Muscle layer of duodenum (tissue), 2 donors: ENCODE measurements around the gene INTS3.
A peak's percentile ranks its signal among the peaks of the same experiment; 100 is the strongest.

Experiments used
- H3K27ac ChIP-seq: one replicate; pipeline ENCODE4 v1.7.0; 2013; ENCODE audit warnings: mild to moderate bottlenecking, low read length
- H3K27me3 ChIP-seq: one replicate; pipeline ENCODE4 v1.7.0; 2013; ENCODE audit warnings: low read depth, mild to moderate bottlenecking, control low read depth, low read length
- H3K36me3 ChIP-seq, 2 donors: one replicate each; pipeline ENCODE4 v1.7.0; 2013; ENCODE audit warnings: low read length in 2 of 2, control low read depth in 1 of 2, mild to moderate bottlenecking in 1 of 2; ENCODE audit not compliant: insufficient read depth in 2 of 2, control insufficient read depth in 1 of 2
- H3K4me1 ChIP-seq, 2 donors: one replicate each; pipeline ENCODE4 v1.7.0; 2013; ENCODE audit warnings: low read length in 2 of 2, mild to moderate bottlenecking in 2 of 2, control low read depth in 1 of 2, moderate library complexity in 1 of 2; ENCODE audit not compliant: insufficient read depth in 2 of 2, control insufficient read depth in 1 of 2
- H3K4me3 ChIP-seq, 2 donors: one replicate each; pipeline ENCODE4 v1.7.0; 2013; ENCODE audit warnings: low read length in 2 of 2, low read depth in 1 of 2, mild to moderate bottlenecking in 1 of 2
- H3K9me3 ChIP-seq, 2 donors: one replicate each; pipeline ENCODE4 v1.7.0; 2013; ENCODE audit warnings: low read length in 2 of 2, control low read depth in 1 of 2, mild to moderate bottlenecking in 1 of 2; ENCODE audit not compliant: control insufficient read depth in 1 of 2
- donor health status: healthy.

Gene INTS3

DNA sequence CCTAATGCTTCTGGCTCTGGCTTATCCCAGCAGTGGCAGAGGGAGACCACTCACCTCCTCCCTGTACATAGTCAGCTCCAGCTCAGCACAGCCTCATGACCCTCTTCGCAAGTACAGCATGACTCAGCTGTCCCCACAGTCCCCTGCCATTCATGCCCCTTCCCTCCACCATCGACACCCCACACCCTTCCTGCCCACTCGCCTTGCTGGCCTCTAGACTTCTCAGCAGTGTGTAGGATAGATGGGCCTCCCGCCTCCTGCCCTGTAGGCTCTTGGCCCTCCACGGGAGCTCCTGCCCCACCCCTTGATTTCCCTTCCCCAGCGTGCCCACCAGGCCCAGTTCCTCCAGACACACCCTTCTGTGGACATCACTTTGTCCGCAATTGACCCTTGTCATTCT, 39.6 kb upstream of the INTS3 start:
- no peaks in the 10 kb centered on the region for H3K4me1 ChIP-seq
- H3K27me3 ChIP-seq = no peaks in the 10 kb centered on the region
- peaks cover 0 to 16% of the 10 kb centered on the region in 2 donors for H3K36me3 ChIP-seq
- no peak overlapping the region for H3K27ac ChIP-seq
- no peaks in the 10 kb centered on the region for H3K9me3 ChIP-seq
- H3K4me3 ChIP-seq = no peak overlapping the region

DNA sequence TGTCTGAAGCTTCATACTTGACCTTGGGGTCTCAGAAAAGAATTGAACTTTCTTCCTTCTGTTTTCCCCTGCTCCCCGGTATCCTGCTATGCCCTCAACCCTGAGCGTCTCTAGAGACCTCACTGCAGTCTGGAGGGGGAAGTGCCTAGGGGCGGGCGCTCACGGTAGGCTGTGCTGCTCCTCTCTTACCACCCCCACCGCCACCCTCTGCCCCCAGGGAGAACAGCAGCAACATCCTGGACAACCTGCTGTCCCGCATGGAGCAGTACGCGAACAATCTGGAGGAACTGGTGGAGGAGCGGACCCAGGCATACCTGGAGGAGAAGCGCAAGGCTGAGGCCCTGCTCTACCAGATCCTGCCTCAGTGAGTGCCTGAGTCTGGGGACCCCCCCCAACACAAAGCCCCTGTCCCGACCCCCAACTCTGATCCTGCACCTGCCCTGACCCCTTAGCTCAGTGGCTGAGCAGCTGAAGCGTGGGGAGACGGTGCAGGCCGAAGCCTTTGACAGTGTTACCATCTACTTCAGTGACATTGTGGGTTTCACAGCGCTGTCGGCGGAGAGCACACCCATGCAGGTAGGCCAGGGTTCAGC, 39.0 kb upstream of the INTS3 start:
- Histone ChIP-seq H3K4me3 (no peak overlapping the region), H3K27ac (no peak overlapping the region), H3K36me3 (peaks cover 0 to 16% of the 10 kb centered on the region in 2 donors)

DNA sequence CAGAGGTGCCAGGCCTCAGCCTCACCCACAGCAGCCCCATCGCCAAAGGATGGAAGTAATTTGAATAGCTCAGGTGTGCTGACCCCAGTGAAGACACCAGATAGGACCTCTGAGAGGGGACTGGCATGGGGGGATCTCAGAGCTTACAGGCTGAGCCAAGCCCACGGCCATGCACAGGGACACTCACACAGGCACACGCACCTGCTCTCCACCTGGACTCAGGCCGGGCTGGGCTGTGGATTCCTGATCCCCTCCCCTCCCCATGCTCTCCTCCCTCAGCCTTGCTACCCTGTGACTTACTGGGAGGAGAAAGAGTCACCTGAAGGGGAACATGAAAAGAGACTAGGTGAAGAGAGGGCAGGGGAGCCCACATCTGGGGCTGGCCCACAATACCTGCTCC, 34.4 kb upstream of the INTS3 start:
- Histone ChIP-seq H3K36me3 (peaks cover 0 to 12% of the 10 kb centered on the region in 2 donors), H3K4me3 (no peak overlapping the region), H3K4me1 (peaks cover 0 to 5% of the 10 kb centered on the region in 2 donors), H3K27ac (no peak overlapping the region), H3K27me3 (no peaks in the 10 kb centered on the region), H3K9me3 (no peaks in the 10 kb centered on the region)

More for the DNA sequence above, 39.0 kb upstream of the INTS3 start:
- no peaks in the 10 kb centered on the region for H3K4me1 ChIP-seq
- no peaks in the 10 kb centered on the region for H3K27me3 ChIP-seq
- no peaks in the 10 kb centered on the region for H3K9me3 ChIP-seq

DNA sequence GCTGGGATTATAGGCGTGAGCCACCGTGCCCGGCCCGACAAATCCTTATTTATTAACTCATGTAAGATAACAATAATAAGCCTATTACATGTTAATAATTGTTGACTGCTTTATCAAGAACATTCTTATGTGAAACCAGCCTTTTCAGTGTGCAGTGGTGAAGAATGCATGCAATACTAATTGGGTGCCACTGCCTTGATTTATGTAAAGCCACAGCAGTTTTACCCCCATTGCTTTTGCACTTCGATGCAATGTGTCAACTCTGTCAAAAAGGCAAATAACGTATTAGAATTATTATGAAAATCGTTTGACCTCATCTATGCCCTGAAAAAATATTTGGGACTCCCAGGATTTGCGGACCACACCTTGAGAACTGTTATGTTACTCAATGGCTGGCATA, 31.1 kb upstream of the INTS3 start:
- no peaks in the 10 kb centered on the region for H3K9me3 ChIP-seq
- H3K27ac ChIP-seq = no peak overlapping the region
- no peaks in the 10 kb centered on the region for H3K27me3 ChIP-seq
- H3K36me3 ChIP-seq = no peaks in the 10 kb centered on the region
- H3K4me3 ChIP-seq = no peak overlapping the region
- peaks cover 8 to 15% of the 10 kb centered on the region in 2 donors for H3K4me1 ChIP-seq

DNA sequence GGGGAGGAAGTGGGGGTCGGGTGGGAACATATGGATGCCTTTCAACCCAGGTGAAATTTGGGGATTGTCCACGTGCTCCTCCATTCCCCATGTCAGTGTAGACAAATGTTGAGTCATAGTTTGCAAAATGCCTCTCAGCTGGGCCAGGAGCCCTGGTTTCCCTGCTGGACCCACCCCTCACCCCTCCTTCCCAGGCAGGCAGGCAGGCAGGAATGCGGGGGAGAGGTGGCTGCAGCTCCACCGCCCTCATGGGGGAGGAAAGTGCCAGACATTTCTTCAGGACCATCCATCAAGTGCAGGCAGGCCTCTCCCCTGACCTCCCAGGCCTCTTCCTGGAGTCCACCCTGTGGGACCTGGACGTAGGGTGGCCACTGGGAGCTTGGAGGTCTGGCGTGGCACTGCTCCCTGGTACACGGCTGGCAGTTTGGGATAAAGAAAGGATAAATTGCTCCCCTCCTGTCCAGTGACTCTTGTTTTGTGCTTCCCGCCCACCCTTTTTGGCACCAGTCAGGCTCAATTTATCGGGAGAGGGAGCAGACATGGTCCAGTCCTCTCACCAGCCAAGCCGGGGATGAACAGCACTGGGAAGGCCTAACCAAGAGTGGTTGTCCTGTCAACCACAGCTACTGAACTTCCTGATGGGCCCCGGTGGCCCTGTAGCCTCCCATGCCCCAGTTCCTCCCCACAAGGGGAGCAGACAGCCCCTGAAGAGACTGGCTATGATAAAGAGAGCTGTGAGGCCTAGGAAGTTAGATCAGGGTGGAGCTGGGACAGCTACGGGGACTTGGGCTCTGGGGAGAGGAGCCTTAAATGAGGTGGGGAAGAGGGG, 30.4 kb upstream of the INTS3 start:
- Histone ChIP-seq H3K4me1 (peaks cover 8 to 15% of the 10 kb centered on the region in 2 donors), H3K9me3 (no peaks in the 10 kb centered on the region), H3K36me3 (no peaks in the 10 kb centered on the region), H3K27ac (peak overlapping the region; percentile 91), H3K27me3 (no peaks in the 10 kb centered on the region), H3K4me3 (peak overlapping the region; percentile 21 to 48)

DNA sequence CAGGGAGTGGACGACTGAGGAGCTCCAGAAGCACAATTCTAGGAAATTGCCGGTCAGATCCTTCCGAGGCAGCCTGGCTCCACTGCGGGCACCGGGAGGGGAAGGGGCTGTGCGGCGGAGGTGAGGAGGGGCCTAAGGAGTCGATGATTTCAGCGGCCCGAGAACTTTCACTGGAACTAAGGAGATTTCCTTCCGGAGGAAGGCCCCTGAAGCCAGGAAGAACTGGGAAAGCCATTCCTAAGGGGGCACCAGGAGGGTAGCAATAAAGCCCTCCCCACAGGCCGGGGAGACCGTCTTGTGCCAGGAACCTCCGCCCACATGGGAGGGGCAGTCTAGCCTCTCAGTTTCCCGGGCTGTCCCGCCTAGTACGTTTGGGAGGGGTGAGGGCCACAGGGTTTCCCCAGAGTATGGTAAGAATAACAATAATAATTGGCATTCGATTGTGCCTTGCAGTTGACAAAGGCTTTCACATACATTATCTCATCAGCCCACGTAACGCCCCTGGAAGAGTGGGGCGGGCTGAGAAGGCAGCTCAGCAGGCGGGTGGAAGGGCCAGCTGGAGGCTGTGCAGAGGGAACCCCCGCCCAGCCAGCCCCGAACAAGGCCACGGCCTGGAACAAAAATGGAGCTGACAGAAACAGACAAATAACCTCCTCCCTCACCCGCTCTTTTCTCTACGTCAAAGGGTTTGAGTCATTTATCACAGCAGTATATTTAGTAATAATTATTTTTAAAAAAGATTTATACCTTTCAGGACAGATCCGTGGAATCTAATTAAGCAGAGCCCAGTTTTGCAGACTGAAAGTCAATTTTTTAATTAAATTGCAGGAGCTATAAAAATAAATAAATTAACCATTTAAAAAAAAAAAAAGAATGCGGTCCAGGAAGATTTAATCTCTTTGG, 29.6 kb upstream of the INTS3 start:
- H3K9me3 ChIP-seq = no peaks in the 10 kb centered on the region
- H3K4me3 ChIP-seq = peak overlapping the region; percentile 30 to 48
- H3K36me3 ChIP-seq = no peaks in the 10 kb centered on the region
- H3K27ac ChIP-seq = peak overlapping the region; percentile 91
- peaks cover 8 to 15% of the 10 kb centered on the region in 2 donors for H3K4me1 ChIP-seq
- no peaks in the 10 kb centered on the region for H3K27me3 ChIP-seq

DNA sequence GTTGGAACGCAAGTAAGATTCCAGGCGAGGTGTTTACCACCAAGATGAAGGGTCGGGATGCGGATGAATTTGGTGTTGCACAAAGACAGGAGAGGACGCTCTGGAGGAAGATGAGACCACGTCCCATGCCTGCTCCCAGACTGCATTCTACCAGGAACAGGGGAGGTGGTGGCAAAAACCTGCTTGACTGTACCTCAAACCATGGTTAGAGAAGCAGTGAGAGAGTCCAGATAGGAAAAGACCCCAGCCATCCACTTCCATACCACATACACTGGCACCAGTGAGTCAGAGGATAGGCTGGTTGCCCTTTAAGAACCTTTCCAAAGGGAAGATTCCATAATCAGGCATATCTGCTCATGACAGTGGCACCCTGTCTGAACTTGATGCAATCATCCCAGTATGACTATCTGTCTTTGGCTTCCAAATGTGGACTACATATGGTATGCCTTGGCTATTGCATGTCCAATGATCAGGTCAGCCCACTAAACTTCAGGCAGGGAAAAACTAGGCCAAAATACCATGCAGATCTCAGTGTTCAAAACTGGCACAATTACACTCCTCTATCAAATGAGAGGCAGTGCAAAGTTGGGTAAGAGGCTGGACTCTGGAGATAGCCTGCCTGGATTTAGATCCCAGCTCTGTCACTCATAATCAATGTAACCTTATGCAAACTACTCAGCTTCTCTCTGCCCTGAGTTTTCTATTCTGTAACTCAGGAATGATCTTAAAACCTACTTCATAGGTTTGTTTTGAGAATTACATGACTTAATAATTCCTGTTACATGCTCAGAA, 28.7 kb upstream of the INTS3 start:
- Histone ChIP-seq H3K9me3 (no peaks in the 10 kb centered on the region), H3K4me1 (peaks cover 8 to 15% of the 10 kb centered on the region in 2 donors), H3K4me3 (no peak overlapping the region), H3K36me3 (no peaks in the 10 kb centered on the region), H3K27me3 (no peaks in the 10 kb centered on the region), H3K27ac (peak overlapping the region; percentile 10)

DNA sequence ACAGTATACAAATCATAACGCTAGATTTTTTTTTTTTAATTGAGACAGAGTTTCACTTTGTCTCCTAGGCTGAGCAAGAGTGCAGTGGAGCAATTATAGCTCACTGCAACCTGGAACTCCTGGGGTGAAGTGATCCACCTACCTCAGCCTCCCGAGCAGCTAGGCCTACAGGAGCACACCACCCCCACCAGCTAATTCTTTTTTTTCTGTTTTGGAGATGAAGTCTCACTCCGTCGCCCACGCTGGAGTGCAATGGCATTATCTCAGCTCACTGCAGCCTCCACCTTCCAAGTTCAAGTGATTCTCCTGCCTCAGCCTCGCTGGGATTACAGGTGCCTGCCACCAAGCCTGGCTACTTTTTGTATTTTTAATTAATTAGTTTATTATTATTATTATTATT, 28.1 kb upstream of the INTS3 start:
- Histone ChIP-seq H3K27ac (no peak overlapping the region), H3K36me3 (no peaks in the 10 kb centered on the region)

DNA sequence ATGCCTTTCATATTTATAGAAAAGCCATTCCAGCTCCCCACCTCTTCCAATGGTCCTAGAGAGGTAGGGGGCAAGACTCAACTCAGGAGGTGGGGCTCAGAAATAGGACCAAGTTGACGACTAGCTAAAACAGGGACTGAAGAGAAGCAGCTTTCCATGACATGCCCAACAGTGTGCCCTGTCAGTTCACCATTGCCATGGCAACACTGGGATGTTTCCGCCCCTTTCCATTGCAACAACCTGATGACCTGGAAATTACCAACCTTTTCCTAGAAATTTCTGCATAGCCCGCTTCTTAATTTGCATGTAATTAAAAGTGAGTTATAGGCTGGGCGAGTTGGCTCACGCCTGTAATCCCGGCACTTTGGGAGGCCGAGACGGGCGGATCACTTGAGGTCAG, 22.4 kb upstream of the INTS3 start:
- no peak overlapping the region for H3K27ac ChIP-seq
- H3K27me3 ChIP-seq = no peaks in the 10 kb centered on the region
- no peaks in the 10 kb centered on the region for H3K36me3 ChIP-seq
- H3K9me3 ChIP-seq = no peaks in the 10 kb centered on the region
- no peaks in the 10 kb centered on the region for H3K4me1 ChIP-seq
- no peak overlapping the region for H3K4me3 ChIP-seq

More for the DNA sequence above, 28.1 kb upstream of the INTS3 start:
- no peaks in the 10 kb centered on the region for H3K9me3 ChIP-seq
- no peak overlapping the region for H3K4me3 ChIP-seq
- no peaks in the 10 kb centered on the region for H3K27me3 ChIP-seq
- peaks cover 8 to 15% of the 10 kb centered on the region in 2 donors for H3K4me1 ChIP-seq

DNA sequence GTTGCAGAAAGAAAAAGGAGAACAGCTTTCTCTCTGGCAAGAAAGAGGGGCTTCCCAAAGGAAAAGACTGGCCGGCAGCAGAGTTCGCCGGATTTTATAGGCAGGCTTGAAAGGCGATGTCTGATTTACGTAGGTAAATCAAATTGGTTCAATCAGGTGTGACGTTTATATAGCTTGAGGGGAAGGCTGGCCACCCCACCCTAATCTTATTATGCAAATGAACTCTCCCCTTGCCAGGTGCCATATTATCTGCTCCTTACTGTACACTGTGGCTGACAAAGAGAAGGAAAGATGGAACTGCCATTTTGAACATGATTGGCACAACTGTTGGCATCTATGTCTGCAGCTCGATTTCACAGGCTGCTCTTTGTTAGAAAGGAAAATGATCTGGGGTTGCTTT, 16.8 kb upstream of the INTS3 start:
- H3K27me3 ChIP-seq = no peaks in the 10 kb centered on the region
- H3K4me1 ChIP-seq = no peaks in the 10 kb centered on the region
- H3K27ac ChIP-seq = no peak overlapping the region
- H3K4me3 ChIP-seq = no peak overlapping the region
- no peaks in the 10 kb centered on the region for H3K36me3 ChIP-seq
- H3K9me3 ChIP-seq = no peaks in the 10 kb centered on the region
